ENCODE results near the gene CDK14.

The CDK14 gene

DNA sequence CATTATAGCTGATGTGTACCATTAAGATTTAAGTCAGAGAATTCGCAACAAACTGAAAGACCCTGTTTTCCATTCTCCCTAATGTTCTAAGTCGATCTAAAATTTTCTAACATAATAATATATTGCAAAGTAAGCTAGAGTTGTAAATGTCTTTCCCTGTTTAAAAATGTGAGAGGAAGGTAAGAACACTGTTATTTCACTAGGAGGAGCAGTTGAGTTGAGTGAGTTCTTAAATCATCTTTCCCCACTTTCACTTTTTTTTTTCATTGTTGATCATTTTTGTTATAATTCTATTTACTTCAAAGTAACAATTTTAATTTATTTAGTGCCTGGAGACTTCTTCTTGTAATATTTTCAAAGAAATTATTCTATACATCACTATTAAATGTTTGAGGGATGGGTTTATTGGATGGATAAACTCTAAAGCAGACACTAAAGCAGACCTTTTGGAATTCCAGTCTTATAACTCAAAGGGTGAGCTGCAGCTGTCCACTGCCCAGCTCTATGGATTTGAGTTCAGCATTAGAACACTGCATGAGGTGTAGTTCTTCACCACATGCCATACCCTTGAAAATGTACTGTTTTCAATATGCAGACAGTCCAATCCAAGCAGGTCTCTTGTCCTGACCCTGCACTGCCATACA lies 486.9 kb downstream of the CDK14 start:
- Histone ChIP-seq H3K9me2 (ENCODE audit: low read depth, low read length) (no peaks in the 10 kb centered on the region), H4K20me1 (ENCODE audit: insufficient read depth, low read length) (no peaks in the 10 kb centered on the region), H3F3A (ENCODE audit: insufficient read depth, low read length) (0 out of 2 replicates have a peak, but pooled peaks cover 1% of the 10 kb centered on the region), H3K4me1 (ENCODE audit: insufficient read depth, low read length, severe bottlenecking) (peaks cover 4% of the 10 kb centered on the region), H3K4me3 (ENCODE audit: low read depth, low read length, poor library complexity, severe bottlenecking) (no peak overlapping the region), H3K36me3 (ENCODE audit: insufficient read depth, low read length) (peaks cover 20% of the 10 kb centered on the region; the same call in 1 of the 2 replicates), H3K79me2 (ENCODE audit: insufficient read depth, low read length) (no peaks in the 10 kb centered on the region), H3K9ac (ENCODE audit: low read length) (no peak overlapping the region), H3K9me3 (ENCODE audit: low read length) (no peaks in the 10 kb centered on the region), H3K27ac (ENCODE audit: low read depth, low read length, poor library complexity, severe bottlenecking) (no peak overlapping the region), H3K4me2 (ENCODE audit: low read length) (no peak overlapping the region), H2AFZ (ENCODE audit: low read length) (no peak overlapping the region), H3K27me3 (ENCODE audit: insufficient read depth, low read length) (no peaks in the 10 kb centered on the region)
- peak; percentile 65 for TF ChIP-seq CTCF (IDR thresholded peaks at IDR 0.05; ENCODE audit: low read length)
- no peak for TF ChIP-seq EZH2 (IDR thresholded peaks at IDR 0.05; ENCODE audit: borderline replicate concordance, low read length)

DNA sequence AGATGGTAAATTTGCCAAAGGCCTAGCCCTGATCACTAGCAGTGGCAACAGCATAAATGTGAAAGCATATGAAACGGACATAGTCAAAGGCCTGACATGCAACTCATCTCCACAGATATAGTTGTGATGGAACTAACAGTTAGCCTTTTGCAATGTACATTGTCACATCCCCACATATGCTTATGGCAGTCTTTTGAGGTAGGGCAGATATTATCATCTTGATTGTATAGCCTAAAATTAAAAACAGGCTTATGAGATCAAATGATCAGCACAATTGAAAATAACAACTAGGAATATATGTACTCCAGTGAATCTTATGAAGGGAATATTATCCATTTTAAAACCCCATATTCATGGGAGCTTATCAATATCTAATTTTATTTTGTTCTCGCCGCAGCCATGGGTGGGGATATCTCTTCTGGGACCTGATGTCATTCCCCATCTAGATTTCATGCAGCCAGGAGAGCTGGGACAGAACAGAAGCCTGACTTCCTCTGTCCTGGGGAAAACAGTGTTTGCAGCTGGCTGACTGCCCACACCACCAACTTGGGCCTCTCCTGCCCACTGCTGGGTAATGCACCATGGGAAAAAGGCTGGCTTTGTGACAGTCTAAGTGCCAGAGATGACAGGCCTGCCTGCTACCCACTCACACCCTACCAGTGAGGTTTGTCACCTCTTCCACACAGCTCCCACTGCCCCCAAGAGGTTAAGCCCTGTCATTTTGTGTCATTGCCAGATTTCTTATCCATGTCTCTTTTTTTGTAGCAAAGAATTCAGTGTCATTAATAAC lies 487.9 kb downstream of the CDK14 start:
- no peak overlapping the region for H3K4me2 ChIP-seq (ENCODE audit: low read length)
- H2AFZ ChIP-seq (ENCODE audit: low read length) = no peak overlapping the region

DNA sequence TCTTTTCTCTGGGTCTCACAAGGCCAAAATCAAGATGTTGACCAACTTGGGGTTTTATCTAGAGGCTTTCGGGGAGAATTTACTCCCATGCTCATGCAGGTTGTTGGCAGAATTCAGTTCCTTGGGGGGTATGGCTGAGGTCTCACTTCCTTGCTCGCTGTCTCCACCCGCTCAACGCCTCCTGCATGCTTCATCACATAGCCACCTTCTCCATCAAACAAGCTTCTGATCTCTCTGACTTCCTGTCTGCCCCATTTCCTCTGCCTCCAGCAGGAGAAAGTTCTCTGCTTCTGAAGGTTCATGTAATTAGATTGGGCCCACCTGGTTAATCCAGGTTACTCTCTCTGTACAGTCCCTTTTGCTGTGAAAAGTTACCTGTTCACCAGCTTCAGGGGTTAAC lies 489.1 kb downstream of the CDK14 start:
- H3K9me2 ChIP-seq (ENCODE audit: low read depth, low read length) = no peaks in the 10 kb centered on the region
- 0 out of 2 replicates have a peak, but pooled peaks cover 4% of the 10 kb centered on the region for H3F3A ChIP-seq (ENCODE audit: insufficient read depth, low read length)
- no peak overlapping the region for H3K9ac ChIP-seq (ENCODE audit: low read length)
- H3K79me2 ChIP-seq (ENCODE audit: insufficient read depth, low read length) = no peaks in the 10 kb centered on the region
- TF ChIP-seq EZH2 (IDR thresholded peaks at IDR 0.05; ENCODE audit: borderline replicate concordance, low read length) = no peak
- no peak for TF ChIP-seq CTCF (IDR thresholded peaks at IDR 0.05; ENCODE audit: low read length)
- no peak overlapping the region for H3K4me3 ChIP-seq (ENCODE audit: low read depth, low read length, poor library complexity, severe bottlenecking)
- H3K4me2 ChIP-seq (ENCODE audit: low read length) = no peak overlapping the region
- no peaks in the 10 kb centered on the region for H3K9me3 ChIP-seq (ENCODE audit: low read length)
- H3K27ac ChIP-seq (ENCODE audit: low read depth, low read length, poor library complexity, severe bottlenecking) = no peak overlapping the region
- H2AFZ ChIP-seq (ENCODE audit: low read length) = no peak overlapping the region
- no peaks in the 10 kb centered on the region for H4K20me1 ChIP-seq (ENCODE audit: insufficient read depth, low read length)
- peaks cover 20% of the 10 kb centered on the region; the same call in 1 of the 2 replicates for H3K36me3 ChIP-seq (ENCODE audit: insufficient read depth, low read length)
- H3K27me3 ChIP-seq (ENCODE audit: insufficient read depth, low read length) = no peaks in the 10 kb centered on the region
- peaks cover 4% of the 10 kb centered on the region for H3K4me1 ChIP-seq (ENCODE audit: insufficient read depth, low read length, severe bottlenecking)

More for the DNA sequence above, 487.9 kb downstream of the CDK14 start:
- Histone ChIP-seq H3K4me3 (ENCODE audit: low read depth, low read length, poor library complexity, severe bottlenecking) (no peak overlapping the region), H3K9me3 (ENCODE audit: low read length) (no peaks in the 10 kb centered on the region), H3K27me3 (ENCODE audit: insufficient read depth, low read length) (no peaks in the 10 kb centered on the region), H3K27ac (ENCODE audit: low read depth, low read length, poor library complexity, severe bottlenecking) (no peak overlapping the region), H3F3A (ENCODE audit: insufficient read depth, low read length) (0 out of 2 replicates have a peak, but pooled peaks cover 4% of the 10 kb centered on the region), H3K79me2 (ENCODE audit: insufficient read depth, low read length) (no peaks in the 10 kb centered on the region), H3K4me1 (ENCODE audit: insufficient read depth, low read length, severe bottlenecking) (peaks cover 4% of the 10 kb centered on the region), H3K9ac (ENCODE audit: low read length) (no peak overlapping the region), H3K36me3 (ENCODE audit: insufficient read depth, low read length) (peaks cover 20% of the 10 kb centered on the region; the same call in 1 of the 2 replicates), H4K20me1 (ENCODE audit: insufficient read depth, low read length) (no peaks in the 10 kb centered on the region), H3K9me2 (ENCODE audit: low read depth, low read length) (no peaks in the 10 kb centered on the region)
- TF ChIP-seq CTCF (IDR thresholded peaks at IDR 0.05; ENCODE audit: low read length) (no peak), EZH2 (IDR thresholded peaks at IDR 0.05; ENCODE audit: borderline replicate concordance, low read length) (no peak)
